ENCODE results near the gene PLA2G12B. TPM values are rescaled to one million over a fixed set of nuclear protein-coding genes. Genes with fewer than 3 reads are reported as not detected.

The PLA2G12B gene
- polyA plus RNA-seq, 3 donors, result not detected

- intact Hi-C loops (cut with micrococcal nuclease), result no loop called here
- peaks cover 2 to 14% (median 6%) of the 10 kb centered on the region in 3 donors for H3K27me3 Mint-ChIP-seq (ENCODE audit: low read depth in 3 of 3)
Observed at GRCh38 chr10:72979709-72980108, 25.1 kb upstream of the PLA2G12B start.

GRCh38 chr10:72976886-72977285 is 22.3 kb upstream of the PLA2G12B start:
- Mint-ChIP-seq H3K36me3 (no peaks in the 10 kb centered on the region), H3K4me1 (no peaks in the 10 kb centered on the region), H3K4me3 (no peak overlapping the region), H3K27ac (no peak overlapping the region), H3K27me3 (ENCODE audit: low read depth in 3 of 3) (peaks cover 0 to 11% (median 3%) of the 10 kb centered on the region in 3 donors), H3K9me3 (peaks cover 39 to 70% (median 60%) of the 10 kb centered on the region in 7 donors)
- H3K36me3 ChIP-seq (replicated peaks in 1 of 2; ENCODE audit: control insufficient read depth in 1 of 2, insufficient read depth in 2 of 2, low read length in 2 of 2), result no peaks in the 10 kb centered on the region
- H3K4me2 ChIP-seq (replicated peaks; ENCODE audit: extremely low read depth, low read length, poor library complexity, severe bottlenecking), result no peak overlapping the region
- no peaks in the 10 kb centered on the region for H4K20me1 ChIP-seq (ENCODE audit: insufficient read depth, low read length)
- no peak overlapping the region for H3K4me3 ChIP-seq (replicated peaks in 1 of 3; ENCODE audit: low read depth in 2 of 3, low read length in 3 of 3)
- no peaks in the 10 kb centered on the region for H3K79me2 ChIP-seq (ENCODE audit: insufficient read depth, low read length)
- no peaks in the 10 kb centered on the region for H3K27me3 ChIP-seq (ENCODE audit: control insufficient read depth in 2 of 2, insufficient read depth in 2 of 2, low read length in 2 of 2)
- H3K4me1 ChIP-seq (ENCODE audit: control insufficient read depth in 1 of 2, insufficient read depth in 2 of 2, low read length in 2 of 2), result no peaks in the 10 kb centered on the region
- peaks cover 32 to 48% of the 10 kb centered on the region in 2 donors for H3K9me3 ChIP-seq (replicated peaks in 1 of 2; ENCODE audit: control insufficient read depth in 1 of 2, insufficient read depth in 1 of 2, low read length in 2 of 2)
- intact Hi-C loops (cut with micrococcal nuclease), result no loop called here
- TF ChIP-seq CTCF (IDR thresholded peaks at IDR 0.05), result no peak
- H3K27ac ChIP-seq (ENCODE audit: low read depth in 1 of 2, low read length in 2 of 2), result no peak overlapping the region
- no peak overlapping the region for H2AFZ ChIP-seq (ENCODE audit: insufficient read depth, low read depth, low read length, poor library complexity, severe bottlenecking)
- 100% methylated on average over 1 of the region's 1 CpG for WGBS (ENCODE audit: insufficient coverage)
- no peak for DNase-seq
- H3K9ac ChIP-seq (ENCODE audit: insufficient read depth, low read length, poor library complexity, severe bottlenecking), result no peak overlapping the region

More at GRCh38 chr10:72979709-72980108, 25.1 kb upstream of the PLA2G12B start:
- H3K36me3 ChIP-seq (replicated peaks in 1 of 2; ENCODE audit: control insufficient read depth in 1 of 2, insufficient read depth in 2 of 2, low read length in 2 of 2), result no peaks in the 10 kb centered on the region
- no peak for TF ChIP-seq CTCF (IDR thresholded peaks at IDR 0.05)
- H3K27ac ChIP-seq (ENCODE audit: low read depth in 1 of 2, low read length in 2 of 2), result no peak overlapping the region
- H3K4me1 ChIP-seq (ENCODE audit: control insufficient read depth in 1 of 2, insufficient read depth in 2 of 2, low read length in 2 of 2), result no peaks in the 10 kb centered on the region
- H3K27me3 ChIP-seq (ENCODE audit: control insufficient read depth in 2 of 2, insufficient read depth in 2 of 2, low read length in 2 of 2), result no peaks in the 10 kb centered on the region
- Mint-ChIP-seq H3K9me3 (peaks cover 39 to 81% (median 65%) of the 10 kb centered on the region in 7 donors), H3K36me3 (no peaks in the 10 kb centered on the region), H3K4me3 (no peak overlapping the region), H3K4me1 (no peaks in the 10 kb centered on the region), H3K27ac (no peak overlapping the region)
- H2AFZ ChIP-seq (ENCODE audit: insufficient read depth, low read depth, low read length, poor library complexity, severe bottlenecking), result no peak overlapping the region
- H3K79me2 ChIP-seq (ENCODE audit: insufficient read depth, low read length), result no peaks in the 10 kb centered on the region
- H3K4me3 ChIP-seq (replicated peaks in 1 of 3; ENCODE audit: low read depth in 2 of 3, low read length in 3 of 3), result no peak overlapping the region
- DNase-seq, result no peak
- H3K9me3 ChIP-seq (replicated peaks in 1 of 2; ENCODE audit: control insufficient read depth in 1 of 2, insufficient read depth in 1 of 2, low read length in 2 of 2), result peaks cover 34 to 48% of the 10 kb centered on the region in 2 donors
- no peak overlapping the region for H3K4me2 ChIP-seq (replicated peaks; ENCODE audit: extremely low read depth, low read length, poor library complexity, severe bottlenecking)
- no peak overlapping the region for H3K9ac ChIP-seq (ENCODE audit: insufficient read depth, low read length, poor library complexity, severe bottlenecking)
- H4K20me1 ChIP-seq (ENCODE audit: insufficient read depth, low read length), result no peaks in the 10 kb centered on the region

Data from CD14-positive monocyte (primary cell).